Right atrium auricular region (tissue), 2 donors: ENCODE measurements around the gene PPP2R2C. TPM values are rescaled to one million over a fixed set of nuclear protein-coding genes. Genes with fewer than 3 reads are reported as not detected.

Experiments used
- DNase-seq: peaks from one replicate; pipeline ENCODE4 v3.0.0-alpha.2; 2019; ENCODE audit warnings: low spot score
- H3K27ac ChIP-seq, 2 donors: fragments of 200-600 bp; sonication (generic); 1 replicate in 1 of 2; 2 replicates in 1 of 2; pipeline ENCODE4 v1.5.1; 2016 to 2019
- H3K27me3 ChIP-seq, 2 donors: fragments of 200-600 bp; sonication (generic); one replicate each; pipeline versions ENCODE4 v1.5.1 to v1.6.0; 2017 to 2019
- H3K36me3 ChIP-seq: fragments of 200-600 bp; sonication (generic); one replicate; pipeline ENCODE4 v1.5.1; 2016
- H3K4me1 ChIP-seq, 2 donors: fragments of 200-600 bp; sonication (generic); one replicate each; pipeline versions ENCODE4 v1.5.1 to v1.6.0; 2017 to 2019
- H3K4me3 ChIP-seq, 2 donors: fragments of 200-600 bp; sonication (generic); 1 replicate in 1 of 2; 2 replicates in 1 of 2; pipeline ENCODE4 v1.5.1; 2017 to 2019; ENCODE audit warnings: mild to moderate bottlenecking in 1 of 2, moderate library complexity in 1 of 2
- H3K9me3 ChIP-seq, 2 donors: fragments of 200-600 bp; sonication (generic); one replicate each; pipeline ENCODE4 v1.5.1; 2019
- CTCF ChIP-seq, 2 donors: fragments of 200-600 bp; sonication (generic); IDR thresholded peaks; one replicate each; pipeline ENCODE4 v1.5.1; 2019; ENCODE audit warnings: antibody characterized with exemption in 2 of 2
- total RNA-seq, 2 donors: library from RNA; depleted of rRNA; stranded (reverse); fragments of >200 nt; gene quantifications; one replicate each; pipeline ENCODE4 v1.1.0, GENCODE V29; 2016

PPP2R2C gene
- total RNA-seq, 2 donors from 2014 or later: 4.6 to 5.7 TPM

- Histone ChIP-seq H3K4me1 (no peaks in the 10 kb centered on the region), H3K27me3 (peaks cover 0 to 2% of the 10 kb centered on the region in 2 donors), H3K36me3 (no peaks in the 10 kb centered on the region), H3K9me3 (no peaks in the 10 kb centered on the region), H3K4me3 (no peak overlapping the region), H3K27ac (no peak overlapping the region)
- DNase-seq: no peak
- TF ChIP-seq CTCF (IDR thresholded peaks at IDR 0.05): no peak
These were observed 89.4 kb downstream of the PPP2R2C start for GRCh38 chr4:6383009-6383404.

GRCh38 chr4:6381571-6382123 lies 90.8 kb downstream of the PPP2R2C start:
- Histone ChIP-seq H3K27ac (no peak overlapping the region), H3K27me3 (peaks cover 0 to 2% of the 10 kb centered on the region in 2 donors), H3K4me3 (no peak overlapping the region), H3K9me3 (no peaks in the 10 kb centered on the region), H3K36me3 (no peaks in the 10 kb centered on the region), H3K4me1 (no peaks in the 10 kb centered on the region)
- no peak for DNase-seq
- TF ChIP-seq CTCF (IDR thresholded peaks at IDR 0.05): no peak

GRCh38 chr4:6380746-6381410 lies 91.5 kb downstream of the PPP2R2C start:
- Histone ChIP-seq H3K36me3 (no peaks in the 10 kb centered on the region), H3K4me3 (no peak overlapping the region), H3K4me1 (no peaks in the 10 kb centered on the region), H3K27ac (no peak overlapping the region), H3K27me3 (peaks cover 0 to 2% of the 10 kb centered on the region in 2 donors), H3K9me3 (no peaks in the 10 kb centered on the region)
- DNase-seq: no peak
- no peak for TF ChIP-seq CTCF (IDR thresholded peaks at IDR 0.05)

GRCh38 chr4:6379767-6380745 lies 92.4 kb downstream of the PPP2R2C start:
- no peak for TF ChIP-seq CTCF (IDR thresholded peaks at IDR 0.05)
- H3K27ac ChIP-seq: no peak overlapping the region
- DNase-seq: no peak
- no peak overlapping the region for H3K4me3 ChIP-seq
- H3K4me1 ChIP-seq: no peaks in the 10 kb centered on the region
- no peaks in the 10 kb centered on the region for H3K9me3 ChIP-seq
- H3K36me3 ChIP-seq: no peaks in the 10 kb centered on the region
- H3K27me3 ChIP-seq: peaks cover 0 to 2% of the 10 kb centered on the region in 2 donors

GRCh38 chr4:6378493-6379445 lies 93.6 kb downstream of the PPP2R2C start:
- no peaks in the 10 kb centered on the region for H3K36me3 ChIP-seq
- no peaks in the 10 kb centered on the region for H3K4me1 ChIP-seq
- H3K27ac ChIP-seq: no peak overlapping the region
- H3K4me3 ChIP-seq: no peak overlapping the region
- H3K9me3 ChIP-seq: no peaks in the 10 kb centered on the region
- no peak for TF ChIP-seq CTCF (IDR thresholded peaks at IDR 0.05)
- no peak for DNase-seq
- peaks cover 0 to 2% of the 10 kb centered on the region in 2 donors for H3K27me3 ChIP-seq
